A549 (cell line): ENCODE results near the gene ACADL. TPM values are rescaled to one million over a fixed set of nuclear protein-coding genes. Genes with fewer than 3 reads are reported as not detected.

Source experiments
- ATAC-seq, 2 experiments: fragments of 200-7000 bp in 1 of 2; fragments of >200 bp in 1 of 2; cut with Nextera tagmentation in 1 of 2; cut with Tn5 transposase in 1 of 2; 3 replicates each; pipeline versions ENCODE4 v1.8.0 to v1.9.1; 2018 to 2020; ENCODE audit warnings: mild to moderate bottlenecking in 1 of 2, moderate library complexity in 1 of 2
- CTCF ChIA-PET: fragments of 300-600 bp; sonication (Branson Sonifier 250); formaldehyde crosslinking; extraction: SDS; loops from one replicate; lab custom pipeline; 2021; ENCODE audit warnings: antibody characterized with exemption, inconsistent platforms; lab: Yijun Ruan, JAX
- POLR2A ChIA-PET: fragments of 350-600 bp; formaldehyde crosslinking; extraction: SDS; loops from one replicate; lab custom pipeline; 2021; ENCODE audit warnings: antibody characterized with exemption, inconsistent platforms; lab: Yijun Ruan, JAX
- DNase-seq, 2 experiments: peaks; one replicate each; pipeline versions ENCODE4 v3.0.0 to v3.0.0-alpha.2; 2011 to 2016; ENCODE audit warnings: low read depth in 1 of 2, low spot score in 1 of 2
- FAIRE-seq: peaks from 2 replicates; lab custom pipeline; 2011; peaks lifted over from hg19 to GRCh38; lab: Jason Lieb, UNC
- H3K27ac ChIP-seq, 2 experiments: fragments of >200 bp; sonication (Bioruptor Twin); formaldehyde crosslinking; 3 replicates each; pipeline ENCODE4 v1.5.1; 2016 to 2017
- H3K4me1 ChIP-seq: fragments of >200 bp; sonication (Bioruptor Twin); formaldehyde crosslinking; 3 replicates; pipeline ENCODE4 v1.6.1; 2016
- H3K4me2 ChIP-seq: fragments of >200 bp; sonication (Bioruptor Twin); formaldehyde crosslinking; 3 replicates; pipeline ENCODE4 v1.6.1; 2016
- H3K4me3 ChIP-seq: fragments of >200 bp; sonication (Bioruptor Twin); formaldehyde crosslinking; 3 replicates; pipeline ENCODE4 v1.5.1; 2016
- H3K9me3 ChIP-seq: fragments of >200 bp; sonication (Bioruptor Twin); formaldehyde crosslinking; 3 replicates; pipeline ENCODE4 v1.6.1; 2016
- BCL3 ChIP-seq: fragments of >200 bp; sonication (Bioruptor Twin); formaldehyde crosslinking; IDR thresholded peaks from 3 replicates; pipeline ENCODE4 v1.6.1; 2016
- CBX8 ChIP-seq: fragments of 200-600 bp; sonication (generic); IDR thresholded peaks from 2 replicates; pipeline ENCODE4 v1.6.1; 2016
- CTCF ChIP-seq: fragments of >200 bp; sonication (Bioruptor Twin); formaldehyde crosslinking; IDR thresholded peaks from 3 replicates; pipeline ENCODE4 v1.5.1; 2016
- E2F6 ChIP-seq: IDR thresholded peaks from 2 replicates; pipeline ENCODE4 v1.6.1; 2012; ENCODE audit warnings: low read depth, borderline replicate concordance
- ELK1 ChIP-seq: fragments of 150-350 bp; IDR thresholded peaks from 2 replicates; pipeline ENCODE4 v1.6.1; 2014; ENCODE audit warnings: low read depth, mild to moderate bottlenecking, low read length
- HDAC2 ChIP-seq: fragments of 200-600 bp; sonication (generic); IDR thresholded peaks from 2 replicates; pipeline ENCODE4 v1.6.1; 2016
- HMGXB4 ChIP-seq: fragments of 250-450 bp; sonication (Bioruptor Pico); IDR thresholded peaks from 2 replicates; pipeline ENCODE4 v1.5.0; 2021; ENCODE audit warnings: mild to moderate bottlenecking, moderate library complexity, borderline replicate concordance
- HOXA7 ChIP-seq: fragments of 250-450 bp; sonication (Bioruptor Pico); IDR thresholded peaks from 2 replicates; pipeline ENCODE4 v1.5.0; 2020; ENCODE audit warnings: mild to moderate bottlenecking, moderate library complexity
- HOXB13 ChIP-seq: fragments of 250-450 bp; sonication (Bioruptor Pico); IDR thresholded peaks from 2 replicates; pipeline ENCODE4 v1.5.0; 2020; ENCODE audit warnings: low read depth, mild to moderate bottlenecking, moderate library complexity
- JUNB ChIP-seq: fragments of >200 bp; sonication (Bioruptor Twin); formaldehyde crosslinking; IDR thresholded peaks from 2 replicates; pipeline ENCODE4 v1.6.1; 2016
- KDM1A ChIP-seq: fragments of 200-600 bp; sonication (generic); IDR thresholded peaks from 2 replicates; pipeline ENCODE4 v1.6.1; 2016; ENCODE audit warnings: low read depth, mild to moderate bottlenecking
- MAX ChIP-seq: IDR thresholded peaks from 2 replicates; pipeline ENCODE4 v1.6.1; 2012
- NFE2L2 ChIP-seq: fragments of 150-350 bp; conservative IDR thresholded peaks from 2 replicates; pipeline ENCODE4 v1.6.1; 2014; ENCODE audit warnings: low read length
- NR3C1 ChIP-seq: fragments of >200 bp; sonication (Bioruptor Twin); formaldehyde crosslinking; IDR thresholded peaks from 3 replicates; pipeline ENCODE4 v1.6.1; 2017
- RAD21 ChIP-seq, 2 experiments: fragments of >200 bp in 1 of 2; sonication (Bioruptor Twin) in 1 of 2; formaldehyde crosslinking in 1 of 2; IDR thresholded peaks in 1 of 2; conservative IDR thresholded peaks in 1 of 2; 2 replicates in 1 of 2; 3 replicates in 1 of 2; pipeline ENCODE4 v1.6.1; 2012 to 2018; ENCODE audit warnings: inconsistent platforms in 1 of 2
- RFX5 ChIP-seq: fragments of 450-650 bp; IDR thresholded peaks from 2 replicates; pipeline ENCODE4 v1.7.1; 2014; ENCODE audit warnings: antibody characterized with exemption, mild to moderate bottlenecking, moderate library complexity
- SMC3 ChIP-seq: fragments of >200 bp; sonication (Bioruptor Twin); formaldehyde crosslinking; IDR thresholded peaks from 3 replicates; pipeline ENCODE4 v1.6.1; 2018; ENCODE audit warnings: inconsistent platforms
- SREBF2 ChIP-seq: fragments of 450-650 bp; IDR thresholded peaks from 2 replicates; pipeline ENCODE4 v1.6.1; 2014; ENCODE audit warnings: mild to moderate bottlenecking, moderate library complexity
- TFCP2L1 ChIP-seq: fragments of 250-450 bp; sonication (Bioruptor Pico); IDR thresholded peaks from 2 replicates; pipeline ENCODE4 v1.5.0; 2021; ENCODE audit warnings: mild to moderate bottlenecking
- USF2 ChIP-seq: fragments of 450-650 bp; IDR thresholded peaks from 2 replicates; pipeline ENCODE4 v1.6.1; 2014; ENCODE audit warnings: antibody characterized with exemption
- WGBS: methylation state at CpG from one replicate; pipeline ENCODE4 v1.1.6; 2017; ENCODE audit errors: missing lambda C conversion rate; 5-methylcytosine and 5-hydroxymethylcytosine counted together
- polyA plus RNA-seq, 4 experiments: library from polyadenylated mRNA; depleted of rRNA in 3 of 4; stranded (reverse); fragments of >200 nt; fragmentation: RNase III in 1 of 4; extraction: RNeasy Plus Mini Kit Qiagen cat#74134 plus additional on column Dnase treatment in 1 of 4; gene quantifications; 2 replicates in 3 of 4; 3 replicates in 1 of 4; pipeline ENCODE4 v1.2.3, GENCODE V29; 2011 to 2017

ACADL gene
- polyA plus RNA-seq, 2 of the 4 experiments (the other 2 are of a cell fraction), result 0.10 TPM; not detected in 1

- POLR2A ChIA-PET, result no interaction called here
- Histone ChIP-seq H3K4me2 (no peak overlapping the region), H3K4me1 (no peaks in the 10 kb centered on the region), H3K9me3 (no peaks in the 10 kb centered on the region), H3K27ac (no peak overlapping the region), H3K4me3 (no peak overlapping the region)
- CTCF ChIA-PET, result interaction anchor here (0.5 to 1.7 kb wide), 7 partner anchors 17 to 1803 kb away, joined by 3 to 12 read pairs (median 4); no protein-coding TSS in a partner anchor
- TF ChIP-seq CBX8 (no peak), RFX5 (no peak), HOXA7 (CRISPR knock-in tag) (no peak), SREBF2 (no peak), JUNB (no peak), RAD21 (conservative IDR thresholded peaks at IDR 0.05 in 1 of 2, IDR thresholded peaks at IDR 0.05 in 1 of 2) (no peak), TFCP2L1 (CRISPR knock-in tag) (no peak), NFE2L2 (no peak), KDM1A (no peak), USF2 (no peak), ELK1 (no peak)
- no peak for ATAC-seq
- FAIRE-seq, result no peak
- no peak for DNase-seq
- WGBS, result 8% methylated on average over 1 of the region's 1 CpG
Observed at GRCh38 chr2:210198326-210198725, 26.9 kb downstream of the ACADL start.

- H3K4me2 ChIP-seq, result no peak overlapping the region
- TF ChIP-seq HDAC2 (no peak), NR3C1 (no peak), USF2 (no peak), E2F6 (no peak), BCL3 (no peak), MAX (no peak)
- TF ChIP-seq, all 56 proteins: peak for 0
- 2% methylated on average over 2 of the region's 2 CpGs for WGBS
- ATAC-seq (no peak), FAIRE-seq (no peak), DNase-seq (no peak)
- CTCF ChIA-PET, result no interaction called here
- no peaks in the 10 kb centered on the region for H3K4me1 ChIP-seq
- no peak overlapping the region for H3K4me3 ChIP-seq
- H3K27ac ChIP-seq, result no peak overlapping the region
- POLR2A ChIA-PET, result no interaction called here
- no peaks in the 10 kb centered on the region for H3K9me3 ChIP-seq
Observed at GRCh38 chr2:210197720-210198119, 27.5 kb downstream of the ACADL start.

GRCh38 chr2:210195101-210195852, 30.0 kb downstream of the ACADL start:
- ATAC-seq (peak in 1 of 2 experiments; percentile 70; a peak in 2 of 6 replicates), FAIRE-seq (peak; percentile 59), DNase-seq (peak in 1 of 2 experiments; percentile 57)
- Histone ChIP-seq H3K4me2 (peak overlapping the region; percentile 54), H3K4me1 (peaks cover 1% of the 10 kb centered on the region; the same call in 1 of the 3 replicates), H3K9me3 (no peaks in the 10 kb centered on the region), H3K27ac (no peak overlapping the region), H3K4me3 (peak overlapping the region; percentile 10; the same call in 1 of the 3 replicates)
- WGBS, result 28% methylated on average over 8 of the region's 8 CpGs
- TF ChIP-seq HMGXB4 (CRISPR knock-in tag) (no peak), SMC3 (peak; percentile 93), RAD21 (conservative IDR thresholded peaks at IDR 0.05 in 1 of 2, IDR thresholded peaks at IDR 0.05 in 1 of 2) (peak; percentile 82 to 88), HOXB13 (no peak), CTCF (peak; percentile 88), JUNB (no peak)
- CTCF ChIA-PET, result interaction anchor here (0.7 to 2.8 kb wide), 15 partner anchors 9 to 562 kb away, joined by 3 to 26 read pairs (median 3); partner anchors contain the start of gene KANSL1L
- POLR2A ChIA-PET, result no interaction called here
